Measurements from ENCODE around the gene PTPRE.

PTPRE gene

GRCh38 chr10:127882801-127883459, 24.0 kb upstream of the PTPRE start:
- no peak for DNase-seq (ENCODE audit: low read depth in 2 of 2)

- no peak for DNase-seq (ENCODE audit: low read depth in 2 of 2)
Observed at GRCh38 chr10:127883516-127883915, 23.4 kb upstream of the PTPRE start.

- DNase-seq (ENCODE audit: low read depth in 2 of 2): no peak
Observed at GRCh38 chr10:127884501-127884900, 22.4 kb upstream of the PTPRE start.

- DNase-seq (ENCODE audit: low read depth in 2 of 2): no peak
Observed at GRCh38 chr10:127886371-127887051, 20.4 kb upstream of the PTPRE start.

- DNase-seq (ENCODE audit: low read depth in 2 of 2): no peak
Observed at GRCh38 chr10:127887541-127888415, 19.1 kb upstream of the PTPRE start.

GRCh38 chr10:127888521-127889312, 18.2 kb upstream of the PTPRE start:
- no peak for DNase-seq (ENCODE audit: low read depth in 2 of 2)

GRCh38 chr10:127889605-127890195, 17.2 kb upstream of the PTPRE start:
- DNase-seq (ENCODE audit: low read depth in 2 of 2): no peak

- no peak for DNase-seq (ENCODE audit: low read depth in 2 of 2)
Observed at GRCh38 chr10:127890216-127890615, 16.7 kb upstream of the PTPRE start.

- DNase-seq (ENCODE audit: low read depth in 2 of 2): no peak
Observed at GRCh38 chr10:127890832-127891334, 16.0 kb upstream of the PTPRE start.

GRCh38 chr10:127892743-127893142, 14.2 kb upstream of the PTPRE start, which contains the start of gene CLRN3:
Gene CLRN3 (minus strand): TSS chr10:127892941. CDS start chr10:127892784, 157 bp downstream.
- no peak for DNase-seq (ENCODE audit: low read depth in 2 of 2)

GRCh38 chr10:127894146-127894545, 12.8 kb upstream of the PTPRE start:
- no peak for DNase-seq (ENCODE audit: low read depth in 2 of 2)

GRCh38 chr10:127896590-127896989, 10.3 kb upstream of the PTPRE start:
- no peak for DNase-seq (ENCODE audit: low read depth in 2 of 2)

GRCh38 chr10:127897177-127897576, 9.7 kb upstream of the PTPRE start:
- no peak for DNase-seq (ENCODE audit: low read depth in 2 of 2)

- DNase-seq (ENCODE audit: low read depth in 2 of 2): no peak
Observed at GRCh38 chr10:127899766-127900387, 7.0 kb upstream of the PTPRE start.

GRCh38 chr10:127903789-127904188, 3.1 kb upstream of the PTPRE start:
- no peak for DNase-seq (ENCODE audit: low read depth in 2 of 2)

- DNase-seq (ENCODE audit: low read depth in 2 of 2): no peak
Observed at GRCh38 chr10:127904311-127905000, 2.4 kb upstream of the PTPRE start.

GRCh38 chr10:127905001-127905847, 1.7 kb upstream of the PTPRE start:
- DNase-seq (ENCODE audit: low read depth in 2 of 2): no peak

GRCh38 chr10:127905848-127906261, 1.0 kb upstream of the PTPRE start:
- no peak for DNase-seq (ENCODE audit: low read depth in 2 of 2)

All from stimulated activated CD4-positive, alpha-beta T cell treated with anti-CD3 and anti-CD28 coated beads, Interleukin-4, amount 100 ng/mL, for 48 hours (primary cell).